PC-9 (cell line): Measurements from ENCODE around the gene FBXO36. TPM values are rescaled to one million over a fixed set of nuclear protein-coding genes. Genes with fewer than 3 reads are reported as not detected.

ENCODE experiments used
- BruUV-seq: library from RNA; stranded (reverse); fragments of 400-500 nt; replicated peaks from 2 replicates; lab custom pipeline; 2021; lab: Mats Ljungman, UMichigan
- CTCF ChIA-PET: fragments of 300-600 bp; sonication (Branson Sonifier 250); formaldehyde crosslinking; loops from one replicate; lab custom pipeline; 2022; ENCODE audit warnings: antibody characterized with exemption; lab: Charles Lee
- POLR2A ChIA-PET: fragments of 300-600 bp; sonication (Branson Sonifier 250); formaldehyde crosslinking; loops from one replicate; lab custom pipeline; 2022; ENCODE audit warnings: antibody characterized with exemption; ENCODE audit not compliant: unreplicated experiment; lab: Charles Lee
- DNase-seq, 2 experiments: peaks; one replicate each; pipeline versions ENCODE4 v3.0.0 to v3.0.0-alpha.2; 2015 to 2022; ENCODE audit warnings: mixed read lengths in 1 of 2
- H2AFZ ChIP-seq: fragments of 200-600 bp; sonication (generic); 2 replicates; pipeline ENCODE4 v1.8.1; 2017; ENCODE audit warnings: antibody characterized with exemption
- H3F3A ChIP-seq: fragments of 200-600 bp; sonication (generic); 2 replicates; pipeline ENCODE4 v1.8.1; 2017; ENCODE audit warnings: antibody characterized with exemption, mild to moderate bottlenecking, low read depth; ENCODE audit not compliant: insufficient read depth
- H3K27ac ChIP-seq: fragments of 200-600 bp; sonication (generic); 2 replicates; pipeline ENCODE4 v1.6.1; 2016; ENCODE audit warnings: mixed run types
- H3K27me3 ChIP-seq: fragments of 200-600 bp; sonication (generic); 2 replicates; pipeline ENCODE4 v1.6.1; 2016; ENCODE audit warnings: low read depth, mixed run types; ENCODE audit not compliant: insufficient read depth
- H3K36me3 ChIP-seq: fragments of 200-600 bp; sonication (generic); 2 replicates; pipeline ENCODE4 v1.6.1; 2016; ENCODE audit warnings: low read depth, mixed run types
- H3K4me1 ChIP-seq: fragments of 200-600 bp; sonication (generic); replicated peaks from 2 replicates; pipeline ENCODE4 v1.6.1; 2016; ENCODE audit warnings: mixed run types; ENCODE audit not compliant: insufficient read depth
- H3K4me2 ChIP-seq: fragments of 200-600 bp; sonication (generic); 2 replicates; pipeline ENCODE4 v1.6.1; 2017; ENCODE audit warnings: mixed run types
- H3K4me3 ChIP-seq: fragments of 200-600 bp; sonication (generic); 2 replicates; pipeline ENCODE4 v1.6.1; 2016; ENCODE audit warnings: mixed run types
- H3K79me2 ChIP-seq: fragments of 200-600 bp; sonication (generic); 2 replicates; pipeline ENCODE4 v1.6.1; 2017; ENCODE audit warnings: low read depth, mixed run types
- H3K9me2 ChIP-seq: fragments of 200-600 bp; sonication (generic); 2 replicates; pipeline ENCODE4 v1.8.1; 2017; ENCODE audit warnings: mild to moderate bottlenecking; ENCODE audit not compliant: insufficient read depth
- H3K9me3 ChIP-seq: fragments of 200-600 bp; sonication (generic); 2 replicates; pipeline ENCODE4 v1.8.1; 2016; ENCODE audit warnings: low read depth; ENCODE audit not compliant: insufficient read depth
- H4K20me1 ChIP-seq: fragments of 200-600 bp; sonication (generic); 2 replicates; pipeline ENCODE4 v1.8.1; 2017; ENCODE audit not compliant: insufficient read depth
- CTCF ChIP-seq: fragments of 200-600 bp; sonication (generic); conservative IDR thresholded peaks from 2 replicates; pipeline ENCODE4 v1.6.1; 2017; ENCODE audit warnings: mixed run types, antibody characterized with exemption, mild to moderate bottlenecking, moderate library complexity
- EZH2 ChIP-seq: fragments of 200-600 bp; sonication (generic); IDR thresholded peaks from 2 replicates; pipeline ENCODE4 v1.8.0; 2017; ENCODE audit warnings: antibody characterized with exemption, low read depth
- intact Hi-C: fragments of 100-400 bp; cut with micrococcal nuclease; formaldehyde crosslinking; loops from one replicate; pipeline ENCODE4 v1.10.0; 2022; ENCODE audit not compliant: unreplicated experiment
- total RNA-seq: library from RNA; stranded (reverse); gene quantifications from 2 replicates; pipeline ENCODE4 v1.2.3, GENCODE V29; 2021

FBXO36 gene
- total RNA-seq, 1 experiment from 2014 or later: 3.9 TPM

- Histone ChIP-seq H2AFZ (no peak overlapping the region), H4K20me1 (no peaks in the 10 kb centered on the region), H3K9me2 (no peaks in the 10 kb centered on the region), H3K27ac (no peak overlapping the region), H3K79me2 (no peaks in the 10 kb centered on the region), H3K4me1 (no peaks in the 10 kb centered on the region), H3F3A (no peaks in the 10 kb centered on the region), H3K4me2 (no peak overlapping the region), H3K36me3 (no peaks in the 10 kb centered on the region), H3K4me3 (no peak overlapping the region), H3K27me3 (no peaks in the 10 kb centered on the region), H3K9me3 (no peaks in the 10 kb centered on the region)
- no TSS peak for BruUV-seq
- intact Hi-C loops: no loop called here
- ChIA-PET CTCF (no interaction called here), POLR2A (no interaction called here)
- no peak for DNase-seq
- TF ChIP-seq EZH2 (no peak), CTCF (no peak)
These were observed 20.9 kb downstream of the FBXO36 start for GRCh38 chr2:229943171-229943570.

- ChIA-PET CTCF (no interaction called here), POLR2A (no interaction called here)
- no peaks in the 10 kb centered on the region for H3K79me2 ChIP-seq
- no peaks in the 10 kb centered on the region for H3F3A ChIP-seq
- H3K27me3 ChIP-seq: no peaks in the 10 kb centered on the region
- H3K4me1 ChIP-seq: no peaks in the 10 kb centered on the region
- H2AFZ ChIP-seq: no peak overlapping the region
- intact Hi-C loops: no loop called here
- TF ChIP-seq CTCF (no peak), EZH2 (no peak)
- H4K20me1 ChIP-seq: no peaks in the 10 kb centered on the region
- no peaks in the 10 kb centered on the region for H3K9me3 ChIP-seq
- DNase-seq: no peak
- no TSS peak for BruUV-seq
- H3K4me3 ChIP-seq: no peak overlapping the region
- no peak overlapping the region for H3K4me2 ChIP-seq
- no peaks in the 10 kb centered on the region for H3K36me3 ChIP-seq
- no peak overlapping the region for H3K27ac ChIP-seq
- H3K9me2 ChIP-seq: no peaks in the 10 kb centered on the region
These were observed 21.6 kb downstream of the FBXO36 start for GRCh38 chr2:229943770-229944449.

- intact Hi-C loops: no loop called here
- Histone ChIP-seq H3K4me3 (no peak overlapping the region), H3K9me2 (no peaks in the 10 kb centered on the region), H3F3A (no peaks in the 10 kb centered on the region), H3K27me3 (no peaks in the 10 kb centered on the region), H3K4me2 (no peak overlapping the region), H3K79me2 (no peaks in the 10 kb centered on the region), H3K4me1 (no peaks in the 10 kb centered on the region), H4K20me1 (no peaks in the 10 kb centered on the region), H3K27ac (no peak overlapping the region), H3K36me3 (no peaks in the 10 kb centered on the region), H3K9me3 (no peaks in the 10 kb centered on the region), H2AFZ (no peak overlapping the region)
- BruUV-seq: no TSS peak
- DNase-seq: no peak
- no peak for TF ChIP-seq CTCF
- no peak for TF ChIP-seq EZH2
- POLR2A ChIA-PET: no interaction called here
- CTCF ChIA-PET: no interaction called here
These were observed 23.7 kb downstream of the FBXO36 start for GRCh38 chr2:229945975-229946374.
